ENCODE data around the gene RPL10A.

Gene RPL10A

GRCh38 chr6:35477028-35477427 is 8.8 kb downstream of the RPL10A start:
- DNase-seq = peak; percentile 81

GRCh38 chr6:35477551-35478179 is 9.5 kb downstream of the RPL10A start:
- peak; percentile 93 for DNase-seq

GRCh38 chr6:35478259-35478658 is 10.1 kb downstream of the RPL10A start:
- DNase-seq = no peak

- DNase-seq = no peak
Measured at GRCh38 chr6:35480176-35480575, 12.0 kb downstream of the RPL10A start.

- no peak for DNase-seq
Measured at GRCh38 chr6:35481226-35481625, 13.0 kb downstream of the RPL10A start.

- DNase-seq = no peak
Measured at GRCh38 chr6:35483062-35483461, 14.9 kb downstream of the RPL10A start.

- no peak for DNase-seq
Measured at GRCh38 chr6:35483490-35483889, 15.3 kb downstream of the RPL10A start.

GRCh38 chr6:35483893-35484645 is 15.9 kb downstream of the RPL10A start:
- DNase-seq = no peak

GRCh38 chr6:35484921-35485392 is 16.8 kb downstream of the RPL10A start:
- DNase-seq = no peak

GRCh38 chr6:35485402-35485877 is 17.2 kb downstream of the RPL10A start:
- peak; percentile 30 for DNase-seq

- DNase-seq = peak; percentile 98
Measured at GRCh38 chr6:35486005-35486925, 18.1 kb downstream of the RPL10A start.

- DNase-seq = peak; percentile 58
Measured at GRCh38 chr6:35487658-35488516, 19.7 kb downstream of the RPL10A start.

GRCh38 chr6:35488517-35488862 is 20.3 kb downstream of the RPL10A start:
- no peak for DNase-seq

GRCh38 chr6:35489066-35489465 is 20.9 kb downstream of the RPL10A start:
- no peak for DNase-seq

GRCh38 chr6:35489995-35490791 is 22.0 kb downstream of the RPL10A start:
- DNase-seq = peak; percentile 74

- no peak for DNase-seq
Measured at GRCh38 chr6:35490821-35491557, 22.8 kb downstream of the RPL10A start.

GRCh38 chr6:35491558-35492257 is 23.5 kb downstream of the RPL10A start:
- no peak for DNase-seq

GRCh38 chr6:35492258-35492973 is 24.2 kb downstream of the RPL10A start:
- DNase-seq = no peak

- DNase-seq = peak; percentile 32
Measured at GRCh38 chr6:35492974-35493284, 24.7 kb downstream of the RPL10A start.

Measured in NCI-H510A treated with DMSO at 0.1 percent for 48 hours (cell line).